GM19438 (cell line): Measurements from ENCODE around the gene SART3.
"Not testable (repeated sequence)": the region's sequence is repeated elsewhere in the genome, so short reads cannot be mapped to it uniquely, and the experiment has no call there.

Source experiments
- ATAC-seq: cut with Tn5 transposase; IDR thresholded peaks from one replicate; pipeline ENCODE4 v1.9.1; 2021; ENCODE audit warnings: low read depth; ENCODE audit not compliant: unreplicated experiment

The SART3 gene

GRCh38 chr12:108564724-108565123, 3.8 kb upstream of the SART3 start:
- no peak for ATAC-seq

- no peak for ATAC-seq
These were observed 2.8 kb upstream of the SART3 start for GRCh38 chr12:108563804-108564151.

GRCh38 chr12:108563136-108563803, 2.3 kb upstream of the SART3 start:
- ATAC-seq: no peak

GRCh38 chr12:108562348-108563135, 1.6 kb upstream of the SART3 start, which contains the start of gene ISCU:
Gene ISCU (plus strand): TSS chr12:108562596. CDS start chr12:108562623, 27 bp downstream.
- ATAC-seq: peak; percentile 50

GRCh38 chr12:108561852-108562347, 927 bp upstream of the SART3 start:
- ATAC-seq: no peak

GRCh38 chr12:108560321-108560721, 652 bp downstream of the SART3 start:
- ATAC-seq: no peak

GRCh38 chr12:108559748-108560147, 1.2 kb downstream of the SART3 start:
- ATAC-seq: no peak

GRCh38 chr12:108559007-108559655, 1.8 kb downstream of the SART3 start:
- no peak for ATAC-seq

GRCh38 chr12:108555383-108555782, 5.6 kb downstream of the SART3 start:
- not testable (repeated sequence) for ATAC-seq

GRCh38 chr12:108553799-108554198, 7.2 kb downstream of the SART3 start:
- no peak for ATAC-seq

GRCh38 chr12:108551535-108551934, 9.4 kb downstream of the SART3 start:
- ATAC-seq: no peak

GRCh38 chr12:108548954-108549521, 11.9 kb downstream of the SART3 start:
- ATAC-seq: no peak

GRCh38 chr12:108547686-108548085, 13.3 kb downstream of the SART3 start:
- ATAC-seq: no peak

GRCh38 chr12:108543652-108544051, 17.3 kb downstream of the SART3 start:
- ATAC-seq: no peak

GRCh38 chr12:108542320-108542719, 18.7 kb downstream of the SART3 start:
- ATAC-seq: no peak

GRCh38 chr12:108538616-108539195, 22.3 kb downstream of the SART3 start:
- no peak for ATAC-seq

GRCh38 chr12:108538146-108538545, 22.8 kb downstream of the SART3 start:
- no peak for ATAC-seq

GRCh38 chr12:108531929-108532848, 28.8 kb downstream of the SART3 start:
- ATAC-seq: no peak

- no peak for ATAC-seq
These were observed 30.8 kb downstream of the SART3 start for GRCh38 chr12:108530161-108530560.

GRCh38 chr12:108527166-108527496, 33.8 kb downstream of the SART3 start:
- ATAC-seq: no peak
